Activated CD4-positive, alpha-beta T cell treated with anti-CD3 and anti-CD28 coated beads, Interleukin-2, Interleukin-6, amounts not matched to agents 100 ng/mL and 50 ng/mL, durations not matched to agents 16 hours and 8 hours (primary cell): ENCODE data around the gene NMRK2.
"Not testable (repeated sequence)": the region's sequence is repeated elsewhere in the genome, so short reads cannot be mapped to it uniquely, and the experiment has no call there.

Experiments
- DNase-seq: peaks from one replicate; pipeline ENCODE4 v3.0.0-alpha.2; 2020

The NMRK2 gene

GRCh38 chr19:3938300-3938950 is 5.6 kb downstream of the NMRK2 start:
- DNase-seq, result not testable (repeated sequence)

- no peak for DNase-seq
Measured at GRCh38 chr19:3942790-3943409, 10.0 kb downstream of the NMRK2 start.

GRCh38 chr19:3944018-3944721 is 11.3 kb downstream of the NMRK2 start:
- DNase-seq, result no peak

DNA sequence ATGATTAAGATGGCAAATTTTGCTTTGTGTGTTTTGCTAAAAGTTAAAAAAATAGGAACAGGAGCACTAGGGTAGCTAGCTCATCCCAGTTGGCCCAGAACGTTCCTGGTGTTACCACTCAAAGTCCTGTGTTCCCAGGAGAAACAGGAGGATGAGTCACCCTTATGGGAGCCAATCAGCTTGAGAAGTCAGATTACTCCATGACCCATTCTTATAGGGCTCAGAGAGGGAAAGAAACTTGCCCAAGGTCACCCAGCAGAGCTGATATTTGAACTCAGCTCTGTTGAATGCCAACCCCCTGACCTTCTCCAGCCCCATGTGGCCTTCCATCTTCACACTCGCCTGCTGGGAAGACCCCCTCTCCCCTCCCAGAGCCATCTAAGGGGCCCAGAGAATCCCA is 13.0 kb downstream of the NMRK2 start:
- DNase-seq, result no peak

DNA sequence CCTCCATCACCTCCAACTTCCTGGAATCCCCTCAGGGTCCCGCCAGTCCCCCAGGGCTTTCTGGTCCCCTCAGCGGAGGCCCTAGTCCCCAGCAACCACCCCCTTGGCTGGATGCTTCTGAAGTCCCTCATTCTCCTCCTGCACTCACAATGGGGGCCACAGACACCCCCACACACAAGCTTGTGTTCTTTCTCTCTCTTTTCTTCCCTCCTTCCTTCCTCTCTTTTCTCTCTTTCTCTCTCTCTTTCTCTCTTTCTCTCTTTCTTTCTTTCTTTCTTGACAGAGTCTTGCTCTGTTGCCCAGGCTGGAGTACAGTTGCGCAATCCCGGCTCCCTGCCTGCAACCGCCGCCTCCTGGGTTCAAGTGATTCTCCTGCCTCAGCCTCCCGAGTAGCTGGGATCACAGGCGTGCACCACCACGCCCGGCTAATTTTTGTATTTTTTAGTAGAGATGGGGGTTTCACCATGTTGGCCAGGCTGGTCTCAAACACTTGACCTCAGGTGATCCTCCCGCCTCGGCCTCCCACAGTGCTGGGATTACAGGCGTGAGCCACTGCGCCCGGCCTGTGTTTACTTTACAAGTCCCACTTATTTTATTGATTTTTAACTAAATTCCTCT is 14.6 kb downstream of the NMRK2 start:
- not testable (repeated sequence) for DNase-seq

- no peak for DNase-seq
Measured at GRCh38 chr19:3949294-3949693, 16.4 kb downstream of the NMRK2 start.

GRCh38 chr19:3949997-3950859 is 17.4 kb downstream of the NMRK2 start:
- DNase-seq, result no peak

DNA sequence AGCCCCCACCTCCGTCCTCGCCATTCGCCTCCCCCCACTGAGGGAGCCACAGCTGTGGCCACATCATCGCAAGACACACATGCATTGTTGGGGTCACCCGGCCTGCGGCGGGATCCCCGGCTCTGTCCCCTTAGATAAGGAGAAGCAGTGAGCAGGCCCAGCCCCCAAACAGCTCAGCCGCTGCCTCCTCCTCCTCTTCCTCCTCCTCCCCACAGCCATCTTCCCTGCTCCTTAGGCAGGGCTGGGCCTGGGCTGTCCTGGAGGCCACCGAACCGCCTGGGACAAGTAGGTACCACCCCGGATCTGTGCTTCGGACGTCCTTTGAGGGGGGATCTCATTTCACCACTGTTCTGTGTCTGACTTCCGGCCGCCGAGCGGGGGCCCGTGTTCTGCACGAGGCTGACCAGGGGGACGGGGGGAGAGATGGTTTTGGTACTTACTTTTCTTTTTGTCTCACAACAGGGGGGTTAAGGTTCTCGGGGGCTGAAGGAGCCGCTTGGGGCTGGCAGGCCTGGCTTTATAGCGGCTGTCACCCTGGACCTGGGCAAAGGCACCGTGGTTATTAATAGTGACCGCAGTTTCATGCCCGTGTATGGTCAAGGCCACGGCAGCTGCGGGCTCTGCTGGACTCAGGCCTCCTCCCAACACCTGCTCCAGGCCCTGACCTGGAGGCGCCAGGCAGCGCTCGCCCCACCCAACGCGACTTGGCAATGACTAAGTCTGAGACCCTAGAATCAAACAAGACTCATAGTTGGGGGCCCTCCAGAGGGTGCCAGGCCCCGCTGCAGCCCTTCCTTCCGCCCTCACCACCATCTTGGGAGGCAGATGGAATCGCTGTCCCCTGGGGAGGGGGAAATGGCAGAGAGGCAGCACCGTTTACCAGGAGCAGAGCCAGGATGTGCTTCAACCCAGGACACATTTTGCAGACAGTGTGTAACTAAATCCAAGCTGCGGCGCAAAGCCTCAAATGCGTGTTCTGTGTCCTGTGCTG is 18.3 kb downstream of the NMRK2 start:
- DNase-seq, result no peak

GRCh38 chr19:3952755-3953276 is 19.9 kb downstream of the NMRK2 start:
- not testable (repeated sequence) for DNase-seq

- DNase-seq, result no peak
Measured at GRCh38 chr19:3954107-3954506, 21.2 kb downstream of the NMRK2 start.

GRCh38 chr19:3955276-3955675 is 22.4 kb downstream of the NMRK2 start:
- DNase-seq, result not testable (repeated sequence)

DNA sequence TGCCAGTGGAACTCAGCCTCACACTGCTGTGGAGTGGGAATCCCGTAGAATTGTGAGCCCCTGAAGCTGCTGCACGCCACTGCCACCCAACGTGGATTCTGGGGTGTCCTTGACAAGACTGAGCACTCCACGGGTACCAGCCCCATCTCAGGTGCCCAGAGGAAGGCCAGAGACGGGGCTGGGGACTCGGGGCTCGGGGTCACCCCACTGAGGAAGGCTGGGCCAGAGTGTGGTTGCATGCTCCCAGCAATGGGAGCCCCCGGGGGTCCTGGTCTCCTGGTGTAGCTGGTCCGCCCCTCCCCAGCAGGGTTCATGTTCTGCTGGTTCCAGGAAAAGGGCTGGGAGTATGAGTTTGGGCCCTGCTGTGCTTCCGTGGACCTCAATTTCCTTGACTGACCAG is 22.8 kb downstream of the NMRK2 start:
- DNase-seq, result no peak

- DNase-seq, result no peak
Measured at GRCh38 chr19:3958836-3959765, 26.2 kb downstream of the NMRK2 start.

GRCh38 chr19:3959766-3960131 is 26.9 kb downstream of the NMRK2 start:
- no peak for DNase-seq

DNA sequence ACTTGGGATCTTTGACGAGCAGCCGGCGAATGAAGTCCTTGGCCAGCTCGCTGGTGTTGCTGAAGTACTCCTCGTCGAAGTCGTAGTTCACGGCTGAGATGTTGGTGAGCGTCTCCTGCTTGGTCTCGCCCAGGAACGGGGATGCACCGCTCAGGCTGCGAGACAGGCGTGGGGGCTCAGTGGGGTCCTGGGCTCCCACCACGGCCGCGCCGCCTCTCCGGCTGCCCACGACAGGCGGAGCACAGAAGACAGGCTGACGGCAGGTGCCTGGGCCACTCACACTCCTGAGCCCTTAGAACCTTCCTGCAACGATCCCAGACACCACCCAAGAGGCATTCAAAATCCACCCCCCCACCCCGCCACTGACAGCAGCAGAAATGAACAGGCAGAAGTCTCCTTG is 28.1 kb downstream of the NMRK2 start:
- DNase-seq, result no peak

GRCh38 chr19:3963458-3964255 is 30.8 kb downstream of the NMRK2 start:
- DNase-seq, result no peak

DNA sequence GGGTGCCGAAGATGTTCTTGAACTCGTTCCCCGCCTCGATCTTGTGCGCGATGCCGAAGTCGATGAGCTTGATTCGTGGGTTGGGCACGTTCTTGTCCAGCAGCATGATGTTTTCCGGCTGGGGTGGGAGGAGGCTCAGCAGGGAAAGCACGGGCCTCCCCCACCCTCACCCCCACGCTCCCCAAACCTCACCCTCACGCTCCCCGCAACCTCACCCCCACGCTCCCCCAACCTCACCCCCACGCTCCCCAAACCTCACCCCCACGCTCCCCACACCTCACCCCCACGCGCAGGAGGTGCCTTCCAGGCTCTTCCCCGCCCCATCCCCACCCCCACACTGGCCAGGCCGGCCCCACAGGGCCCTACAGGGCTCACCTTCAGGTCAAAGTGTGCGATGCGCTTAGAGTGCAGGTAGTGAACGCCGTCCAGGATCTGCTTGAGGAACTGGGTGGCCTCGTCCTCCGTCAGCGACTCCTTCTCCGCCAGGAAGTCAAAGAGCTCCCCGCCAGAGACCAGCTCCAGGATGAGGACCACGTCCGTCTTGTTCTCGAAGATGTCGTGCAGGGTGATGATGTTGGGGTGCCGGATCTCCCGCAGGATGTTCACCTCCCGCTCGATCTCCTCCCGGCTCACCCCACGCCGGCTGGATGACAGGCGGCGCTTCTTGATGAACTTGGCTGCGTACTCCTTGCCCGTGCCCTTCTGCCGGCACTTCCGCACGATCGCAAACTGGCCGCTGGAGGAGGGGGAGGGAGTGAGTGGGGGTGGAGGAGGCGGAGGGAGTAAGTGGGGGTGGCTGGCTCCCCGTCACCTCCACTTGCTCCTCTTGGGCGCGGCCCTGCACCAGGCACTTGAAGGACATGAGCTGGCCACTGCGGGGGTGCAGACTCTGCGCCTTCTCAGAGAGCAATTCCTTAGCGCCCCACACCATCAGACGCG is 31.7 kb downstream of the NMRK2 start:
- DNase-seq, result no peak
